AG04450 (cell line): Measurements from ENCODE around the gene MBD5. TPM values are rescaled to one million over a fixed set of nuclear protein-coding genes. Genes with fewer than 3 reads are reported as not detected.

ENCODE experiments used
- CTCF ChIA-PET: fragments of 300-600, 350-600 bp; formaldehyde crosslinking; extraction: SDS; loops from one replicate; lab custom pipeline; 2022; ENCODE audit warnings: antibody characterized with exemption, inconsistent platforms; lab: Charles Lee
- POLR2A ChIA-PET: fragments of 350-600 bp; formaldehyde crosslinking; extraction: SDS; loops from one replicate; lab custom pipeline; 2021; ENCODE audit warnings: antibody characterized with exemption, inconsistent platforms; lab: Yijun Ruan, JAX
- DNase-seq: peaks from one replicate; pipeline ENCODE4 v3.0.0-alpha.2; 2011; ENCODE audit warnings: low read depth, low spot score
- H3K27ac ChIP-seq: one replicate; pipeline ENCODE4 v1.5.1; 2012; ENCODE audit warnings: low read depth, low read length, control low read depth
- H3K27me3 ChIP-seq: one replicate; pipeline ENCODE4 v1.6.0; 2012; ENCODE audit warnings: low read length; ENCODE audit not compliant: control insufficient read depth, insufficient read depth
- H3K4me3 ChIP-seq: 2 replicates; pipeline ENCODE4 v1.5.1; 2011; ENCODE audit warnings: mild to moderate bottlenecking, low read depth, low read length, control low read depth
- H3K9me3 ChIP-seq: 2 replicates; pipeline ENCODE4 v1.5.1; 2012; ENCODE audit warnings: low read length; ENCODE audit not compliant: control insufficient read depth, insufficient read depth
- polyA minus RNA-seq: library from RNA; depleted of rRNA, polyadenylated mRNA; stranded (reverse); fragments of >200 nt; gene quantifications from 2 replicates; pipeline ENCODE4 v1.2.3, GENCODE V29; 2011; rRNA and poly(A)+ RNA removed
- polyA plus RNA-seq: library from polyadenylated mRNA; depleted of rRNA; stranded (reverse); fragments of >200 nt; gene quantifications from 2 replicates; pipeline ENCODE4 v1.2.3, GENCODE V29; 2011; rRNA removed
- TF ChIP-seq, protein P1 (sequence below): IDR thresholded peaks from 2 replicates; pipeline ENCODE4 v1.5.1; 2011; ENCODE audit warnings: low read depth, low read length, control low read depth, inconsistent platforms

MBD5 gene
- polyA plus RNA-seq (31.5 and 40.4 TPM in 2 replicates), polyA minus RNA-seq (158 and 184 TPM in 2 replicates)

DNA sequence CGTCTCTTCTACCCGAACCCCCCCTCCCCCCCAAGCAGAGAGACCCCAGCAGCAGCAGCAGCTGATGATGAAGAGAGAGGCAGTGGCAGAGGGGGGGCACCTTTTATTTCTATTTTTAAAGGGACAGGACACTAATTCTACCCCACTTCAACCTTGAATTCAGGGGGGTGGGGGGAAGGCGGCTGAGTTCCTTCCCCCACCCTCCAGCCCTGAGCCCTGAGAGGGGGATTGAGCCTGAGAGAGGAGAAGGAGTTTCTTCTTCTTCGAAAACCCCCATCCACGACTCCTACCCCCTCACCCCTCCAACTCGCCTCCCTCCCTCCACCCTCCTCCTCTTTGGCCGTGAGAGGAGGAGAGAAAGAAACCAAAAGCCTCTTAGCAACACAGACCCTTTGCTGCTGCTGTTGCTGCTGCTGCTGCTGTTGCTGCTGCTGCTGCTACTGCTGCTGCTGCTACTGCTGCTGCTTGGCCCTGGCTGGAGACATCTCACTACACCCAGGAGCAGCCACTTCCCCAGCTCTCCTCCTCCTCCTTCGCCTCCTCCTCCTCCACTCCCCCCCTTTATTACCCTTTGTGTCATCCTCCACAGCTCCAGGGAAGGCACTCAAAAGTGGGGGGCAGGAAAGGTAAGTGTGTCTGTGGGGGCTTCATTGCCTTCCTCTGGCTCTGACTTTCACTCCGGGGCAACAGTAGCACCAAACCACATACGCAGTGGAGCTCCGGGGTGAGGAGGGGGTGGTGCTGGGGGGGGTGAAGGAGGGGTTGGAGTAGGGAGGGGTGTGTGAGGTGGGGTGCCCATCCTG, at the start of gene MBD5:
MBD5 (plus strand) TSS at position 33 of the 803 bp plus-strand sequence.
- DNase-seq = peak; percentile 13
- H3K27me3 ChIP-seq = no peaks in the 10 kb centered on the region
- ChIA-PET POLR2A (interaction anchor here (0.6 to 1.4 kb wide), 12 partner anchors 8 to 885 kb away, joined by 3 to 11 read pairs (median 6); no protein-coding TSS in a partner anchor), CTCF (interaction anchor here (0.6 to 2.2 kb wide), 10 partner anchors 8 to 488 kb away, joined by 3 to 17 read pairs (median 6); no protein-coding TSS in a partner anchor)
- H3K27ac ChIP-seq = peak within 1 kb of the TSS; percentile 78
- H3K9me3 ChIP-seq = no peaks in the 10 kb centered on the region; the same call in 1 of the 2 replicates
- H3K4me3 ChIP-seq = peak within 1 kb of the TSS; percentile 96
- TF ChIP-seq, protein P1, sequence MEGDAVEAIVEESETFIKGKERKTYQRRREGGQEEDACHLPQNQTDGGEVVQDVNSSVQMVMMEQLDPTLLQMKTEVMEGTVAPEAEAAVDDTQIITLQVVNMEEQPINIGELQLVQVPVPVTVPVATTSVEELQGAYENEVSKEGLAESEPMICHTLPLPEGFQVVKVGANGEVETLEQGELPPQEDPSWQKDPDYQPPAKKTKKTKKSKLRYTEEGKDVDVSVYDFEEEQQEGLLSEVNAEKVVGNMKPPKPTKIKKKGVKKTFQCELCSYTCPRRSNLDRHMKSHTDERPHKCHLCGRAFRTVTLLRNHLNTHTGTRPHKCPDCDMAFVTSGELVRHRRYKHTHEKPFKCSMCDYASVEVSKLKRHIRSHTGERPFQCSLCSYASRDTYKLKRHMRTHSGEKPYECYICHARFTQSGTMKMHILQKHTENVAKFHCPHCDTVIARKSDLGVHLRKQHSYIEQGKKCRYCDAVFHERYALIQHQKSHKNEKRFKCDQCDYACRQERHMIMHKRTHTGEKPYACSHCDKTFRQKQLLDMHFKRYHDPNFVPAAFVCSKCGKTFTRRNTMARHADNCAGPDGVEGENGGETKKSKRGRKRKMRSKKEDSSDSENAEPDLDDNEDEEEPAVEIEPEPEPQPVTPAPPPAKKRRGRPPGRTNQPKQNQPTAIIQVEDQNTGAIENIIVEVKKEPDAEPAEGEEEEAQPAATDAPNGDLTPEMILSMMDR = no peak

DNA sequence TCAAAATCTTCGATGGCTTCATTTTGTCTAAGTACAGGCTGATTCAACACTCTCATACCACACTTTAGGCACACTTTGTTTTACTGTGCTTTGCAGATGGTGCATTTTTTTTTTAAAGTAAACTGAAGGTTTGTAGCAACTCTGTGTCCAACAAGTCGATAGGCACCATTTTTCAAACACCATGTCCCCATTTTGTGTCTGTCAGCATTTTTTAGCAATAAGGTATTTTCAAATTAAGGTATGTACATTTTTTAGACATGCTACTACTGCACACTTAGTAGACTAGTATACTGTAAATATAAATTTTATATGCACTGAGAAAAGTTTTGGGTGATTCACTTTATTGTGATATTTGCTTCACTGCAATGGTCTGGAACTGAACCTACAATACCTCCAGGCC, 44.8 kb upstream of the MBD5 start:
- ChIA-PET POLR2A (no interaction called here), CTCF (interaction anchor here (0.9 kb wide), 1 partner anchor 13 kb away, joined by 6 read pairs; no protein-coding TSS in a partner anchor)
- Histone ChIP-seq H3K9me3 (no peaks in the 10 kb centered on the region; the same call in 1 of the 2 replicates), H3K4me3 (no peak overlapping the region), H3K27ac (no peak overlapping the region), H3K27me3 (no peaks in the 10 kb centered on the region)
- TF ChIP-seq, protein P1 = no peak
- DNase-seq = no peak

DNA sequence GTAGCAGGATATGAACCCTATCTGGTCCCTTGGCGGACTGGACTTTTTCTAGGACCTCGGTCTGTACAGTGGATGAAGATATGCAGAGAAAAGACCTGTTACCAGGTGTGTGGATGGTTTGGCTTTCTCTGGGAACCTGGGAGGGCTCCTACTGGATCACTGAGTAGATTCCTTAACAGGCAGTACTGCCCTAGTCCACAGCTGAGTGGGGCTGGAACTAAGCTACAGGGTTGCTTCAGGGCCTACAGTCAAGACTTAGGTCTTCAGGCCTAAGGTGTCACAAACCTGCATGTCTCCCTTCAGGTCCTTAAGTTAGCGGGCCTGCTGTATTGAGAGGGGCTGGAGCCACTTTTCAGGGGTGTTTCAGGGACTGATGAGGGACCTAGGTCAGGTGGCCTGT, 43.2 kb upstream of the MBD5 start:
- no peak for DNase-seq
- ChIA-PET CTCF (interaction anchor here (2.4 kb wide), 1 partner anchor 12 kb away, joined by 9 read pairs; no protein-coding TSS in a partner anchor), POLR2A (no interaction called here)
- TF ChIP-seq, protein P1 = no peak
- Histone ChIP-seq H3K4me3 (no peak overlapping the region), H3K9me3 (no peaks in the 10 kb centered on the region; the same call in 1 of the 2 replicates), H3K27me3 (no peaks in the 10 kb centered on the region), H3K27ac (no peak overlapping the region)

GRCh38 chr2:147980940-147981528, 39.9 kb upstream of the MBD5 start:
- TF ChIP-seq, protein P1 = no peak
- no peaks in the 10 kb centered on the region; the same call in 1 of the 2 replicates for H3K9me3 ChIP-seq
- no peak overlapping the region for H3K27ac ChIP-seq
- no peak overlapping the region for H3K4me3 ChIP-seq
- H3K27me3 ChIP-seq = no peaks in the 10 kb centered on the region
- POLR2A ChIA-PET = no interaction called here
- DNase-seq = no peak
- CTCF ChIA-PET = no interaction called here
